Neural cell (in vitro differentiated cells): ENCODE data around the gene TAF6.

ENCODE experiments used
- CTCF ChIP-seq: fragments of 450-650 bp; IDR thresholded peaks from 2 replicates; pipeline ENCODE4 v1.5.1; 2014; ENCODE audit warnings: antibody characterized with exemption, mild to moderate bottlenecking, moderate library complexity; ENCODE audit not compliant: poor library complexity, severe bottlenecking
- EP300 ChIP-seq: fragments of 450-650 bp; conservative IDR thresholded peaks from 2 replicates; pipeline ENCODE4 v1.6.1; 2014; ENCODE audit warnings: antibody characterized with exemption, mild to moderate bottlenecking, moderate library complexity; ENCODE audit not compliant: poor library complexity, severe bottlenecking
- EZH2 ChIP-seq: fragments of 200-600, 300-800 bp; shearing (Covaris generic), sonication (generic); IDR thresholded peaks from 2 replicates; pipeline ENCODE4 v1.6.1; 2014; ENCODE audit warnings: antibody characterized with exemption, low read length, borderline replicate concordance, mild to moderate bottlenecking; ENCODE audit not compliant: insufficient read depth, poor library complexity, severe bottlenecking
- MXI1 ChIP-seq: fragments of 450-650 bp; conservative IDR thresholded peaks from 2 replicates; pipeline ENCODE4 v1.6.1; 2014; ENCODE audit warnings: antibody characterized with exemption, mild to moderate bottlenecking; ENCODE audit not compliant: poor library complexity, severe bottlenecking
- POLR2AphosphoS5 ChIP-seq: IDR thresholded peaks from 2 replicates; pipeline ENCODE4 v1.6.1; 2012
- REST ChIP-seq: IDR thresholded peaks from 2 replicates; pipeline ENCODE4 v1.6.1; 2012; ENCODE audit warnings: borderline replicate concordance
- TAF1 ChIP-seq: IDR thresholded peaks from 2 replicates; pipeline ENCODE4 v1.6.1; 2012; ENCODE audit warnings: low read depth

GRCh38 chr7:100163871-100164270 lies 44.7 kb upstream of the TAF6 start:
- TF ChIP-seq CTCF, result no peak
- TF ChIP-seq REST, result no peak
- no peak for TF ChIP-seq POLR2AphosphoS5
- no peak for TF ChIP-seq TAF1
- no peak for TF ChIP-seq EP300
- TF ChIP-seq EZH2, result no peak
- no peak for TF ChIP-seq MXI1
